Heart left ventricle (tissue), 13 donors: ENCODE results near the gene CNOT3.

ENCODE experiments used
- POLR2A ChIP-seq, 2 donors: fragments of 450-650 bp; IDR thresholded peaks; one replicate each; pipeline ENCODE4 v1.6.1; 2017; ENCODE audit warnings: antibody characterized with exemption in 2 of 2, mild to moderate bottlenecking in 2 of 2, moderate library complexity in 2 of 2
- TF ChIP-seq, protein P1 (sequence below), 12 donors: fragments of 200-600 bp; sonication (generic) in 4 of 12; IDR thresholded peaks; one replicate each; pipeline versions ENCODE4 v1.5.0 to v1.8.0; 2018 to 2022; ENCODE audit warnings: antibody characterized with exemption in 12 of 12, mild to moderate bottlenecking in 5 of 12
- donor health status: ischemic (EF 13 %, LVEDD 7.1; RV severe dilation, severe dysfunction).
- donor health status: DM: no; HTN: yes; CAD: no.
- donor health status: DM: no; HTN: no; CAD: no.
- donor health status: ischemic (EF 25% LVEDD 6.9; RV normal size, moderate dysfunction).
- donor health status: ischemic (EF 25% LVEDD 5.7; RV mildly dilated, moderate dysfunction).
- donor health status: ischemic (EF 35%, LVEDD 5.7; RV mildly dilated, moderate dysfunction).
- donor health status: nonischemic (EF 11% LVEDD 7.7; RV severe dilation, severe dysfunction).
- donor health status: DM: yes; HTN: yes; CAD: no.
- donor health status: PGD.
- donor health status: ischemic (EF 29% LVEDD 5.4; RV normal size, mild dysfunction).
- donor health status: nonischemic (EF 23%, LVEDD 6.1; RV moderate dilation, normal function).

DNA sequence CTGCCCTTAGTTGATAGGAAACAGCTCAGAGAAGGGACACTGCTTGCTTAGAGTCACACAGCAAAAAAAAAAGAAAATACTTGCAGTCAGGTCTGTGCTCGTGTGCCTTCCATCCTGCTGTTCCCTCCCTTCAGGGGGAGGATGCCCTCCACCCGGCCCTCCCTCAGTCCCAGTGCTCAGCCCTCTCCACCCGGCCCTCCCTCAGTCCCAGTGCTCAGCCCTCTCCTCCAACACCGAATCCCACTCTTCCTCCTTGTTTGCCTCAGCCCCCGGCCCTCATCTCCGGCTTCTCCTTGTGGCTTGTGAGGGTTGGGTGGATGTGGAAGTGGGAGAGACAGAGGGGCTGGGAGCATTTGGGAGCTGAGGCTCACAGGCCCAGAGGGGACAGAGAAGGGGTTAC lies 27.9 kb upstream of the CNOT3 start:
- TF ChIP-seq, protein P1, sequence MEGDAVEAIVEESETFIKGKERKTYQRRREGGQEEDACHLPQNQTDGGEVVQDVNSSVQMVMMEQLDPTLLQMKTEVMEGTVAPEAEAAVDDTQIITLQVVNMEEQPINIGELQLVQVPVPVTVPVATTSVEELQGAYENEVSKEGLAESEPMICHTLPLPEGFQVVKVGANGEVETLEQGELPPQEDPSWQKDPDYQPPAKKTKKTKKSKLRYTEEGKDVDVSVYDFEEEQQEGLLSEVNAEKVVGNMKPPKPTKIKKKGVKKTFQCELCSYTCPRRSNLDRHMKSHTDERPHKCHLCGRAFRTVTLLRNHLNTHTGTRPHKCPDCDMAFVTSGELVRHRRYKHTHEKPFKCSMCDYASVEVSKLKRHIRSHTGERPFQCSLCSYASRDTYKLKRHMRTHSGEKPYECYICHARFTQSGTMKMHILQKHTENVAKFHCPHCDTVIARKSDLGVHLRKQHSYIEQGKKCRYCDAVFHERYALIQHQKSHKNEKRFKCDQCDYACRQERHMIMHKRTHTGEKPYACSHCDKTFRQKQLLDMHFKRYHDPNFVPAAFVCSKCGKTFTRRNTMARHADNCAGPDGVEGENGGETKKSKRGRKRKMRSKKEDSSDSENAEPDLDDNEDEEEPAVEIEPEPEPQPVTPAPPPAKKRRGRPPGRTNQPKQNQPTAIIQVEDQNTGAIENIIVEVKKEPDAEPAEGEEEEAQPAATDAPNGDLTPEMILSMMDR (IDR thresholded peaks at IDR 0.05) = no peak
- TF ChIP-seq POLR2A (IDR thresholded peaks at IDR 0.05) = no peak
